Left hindlimb (tissue), 1 donor: ENCODE data around the gene WDR5B.
"Not testable (repeated sequence)": the region's sequence is repeated elsewhere in the genome, so short reads cannot be mapped to it uniquely, and the experiment has no call there.

Experiments
- DNase-seq: peaks from one replicate; pipeline ENCODE4 v3.0.0-alpha.2; 2018

WDR5B gene

DNA sequence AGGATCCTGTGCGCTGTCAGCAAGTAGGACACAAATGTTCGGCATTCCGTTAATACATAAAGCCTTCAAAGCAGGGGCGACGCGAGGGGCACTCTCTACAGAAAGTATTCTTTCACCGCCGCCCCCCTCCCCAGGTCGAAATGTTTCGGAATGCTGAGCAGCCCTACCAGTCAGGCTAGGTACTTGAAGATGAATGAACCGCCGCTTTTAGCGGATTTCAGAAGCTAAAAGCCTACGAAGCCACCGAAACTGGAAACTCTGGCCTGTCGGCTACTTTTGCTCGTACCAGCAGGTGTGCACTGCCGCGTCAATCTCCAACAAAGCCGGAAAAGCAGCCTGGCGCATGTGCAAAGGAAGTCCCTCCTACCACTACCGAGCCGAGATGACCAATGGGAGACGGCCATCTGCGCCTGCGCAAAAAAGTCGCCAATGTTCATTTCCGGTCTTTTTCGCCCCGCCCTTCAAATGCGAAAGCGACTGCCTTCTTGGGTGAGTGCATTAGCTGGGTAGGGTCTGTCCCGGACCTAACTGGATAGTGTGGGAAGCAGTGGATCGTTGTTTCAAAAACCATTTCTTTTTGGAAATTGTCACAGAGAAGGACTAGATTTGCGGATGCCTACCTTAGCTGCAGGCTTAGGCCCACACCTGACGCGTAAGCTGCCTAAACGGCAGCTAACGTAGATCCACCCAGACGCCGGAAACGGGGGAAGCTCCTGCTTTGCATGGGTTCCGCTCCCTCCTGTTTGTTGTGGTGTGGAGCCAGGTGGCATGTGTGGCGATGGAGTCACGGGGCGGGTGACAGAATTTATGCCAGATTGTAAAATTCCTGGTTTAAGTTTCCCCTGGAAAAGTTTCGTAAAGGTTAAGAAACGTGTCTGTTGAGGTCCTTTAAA is at the start of gene WDR5B:
WDR5B (minus strand) TSS at position 301 of the 893 bp plus-strand sequence. CDS start 534 bp downstream, outside the sequence.
- peak; percentile 98 for DNase-seq

DNA sequence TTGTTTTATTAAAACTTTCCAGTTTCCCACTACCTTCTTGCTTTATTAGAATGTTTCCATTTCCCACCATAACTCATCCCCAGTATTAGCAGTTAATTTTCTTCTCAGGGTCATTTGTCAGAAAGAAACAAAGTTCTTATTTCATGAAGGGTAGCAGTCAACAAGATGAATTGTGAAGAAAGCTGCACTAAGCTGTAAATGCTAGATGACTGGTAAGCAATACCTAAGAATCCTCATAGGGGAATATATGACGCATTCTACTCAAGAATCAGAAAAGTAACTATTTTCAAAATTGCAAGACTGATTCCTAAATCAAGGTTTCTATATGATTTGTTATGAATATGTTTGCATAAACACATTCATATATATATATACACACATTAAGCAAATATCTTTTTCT is 48.8 kb upstream of the WDR5B start:
- no peak for DNase-seq

DNA sequence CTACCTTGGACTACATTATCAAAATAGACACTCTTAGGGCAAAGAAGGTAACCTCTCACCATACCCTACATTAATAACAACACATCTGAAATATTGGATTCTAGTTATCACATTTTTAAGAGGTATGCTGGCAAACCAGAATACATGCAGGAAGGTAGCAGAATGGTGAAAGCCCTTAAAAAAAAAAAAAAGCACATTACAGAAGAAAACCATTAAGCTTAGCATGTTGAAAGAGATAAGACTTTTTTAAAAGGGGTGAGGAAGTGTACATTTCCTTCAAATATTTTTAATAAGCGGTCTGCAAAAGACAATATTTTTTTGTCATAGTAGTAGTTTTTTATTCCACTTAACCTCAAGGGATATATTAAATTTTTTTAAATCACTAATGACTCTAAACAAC is 46.5 kb upstream of the WDR5B start:
- DNase-seq = no peak

DNA sequence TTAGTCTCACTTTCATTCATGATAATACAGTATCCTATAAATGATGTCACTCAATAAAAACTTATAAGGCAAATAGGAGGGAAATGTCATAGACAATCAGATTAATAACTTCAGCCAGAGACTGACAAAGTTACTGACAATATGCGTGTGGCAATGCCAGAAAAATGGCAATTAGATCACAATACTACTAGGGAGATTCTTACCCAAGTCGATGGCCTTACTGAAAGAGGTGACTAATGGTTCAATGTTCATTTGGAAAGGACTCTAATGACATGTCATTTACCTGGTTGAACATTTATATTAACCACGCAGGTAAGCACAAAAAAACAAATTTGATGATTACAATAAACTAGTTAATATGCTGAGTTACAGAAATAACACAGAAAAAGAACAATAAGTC is 45.9 kb upstream of the WDR5B start:
- DNase-seq = no peak

DNA sequence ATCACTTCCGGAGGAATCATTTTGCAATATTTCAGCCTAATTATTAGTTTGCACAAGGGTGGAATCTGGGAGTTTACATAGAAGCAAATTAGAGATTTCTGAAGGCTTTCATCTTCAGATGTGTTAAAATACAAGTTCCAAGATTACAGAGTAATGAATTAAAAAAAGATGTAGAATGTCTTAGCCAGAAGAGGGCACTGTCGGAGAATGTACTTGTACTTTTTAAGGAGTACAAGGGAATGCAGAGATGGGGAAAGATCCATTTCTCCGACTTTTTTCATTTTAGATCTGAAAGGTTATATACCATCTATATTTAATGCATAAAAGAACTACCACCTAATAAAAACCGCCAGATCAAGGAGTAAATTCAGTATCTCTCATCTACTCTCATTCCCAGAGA is 43.1 kb upstream of the WDR5B start:
- no peak for DNase-seq

DNA sequence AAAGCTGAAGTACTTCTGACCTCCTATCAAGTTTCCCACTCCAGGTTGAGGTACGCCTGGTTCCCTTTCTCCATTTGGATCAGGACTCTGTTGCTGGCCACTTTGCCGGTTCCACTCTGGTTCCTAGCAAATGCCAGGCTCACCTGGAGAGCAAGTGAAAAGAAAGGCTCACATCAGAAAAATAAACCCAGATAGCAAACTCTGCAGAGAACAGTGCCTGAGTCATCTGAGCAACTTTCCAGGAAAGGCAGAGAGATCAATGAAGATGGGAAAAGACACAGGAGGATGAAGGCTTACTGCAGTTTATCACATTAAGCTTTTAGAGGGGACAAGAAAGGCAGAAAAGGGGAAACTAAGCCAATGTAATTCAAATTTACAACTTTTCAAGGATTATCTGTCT is 41.8 kb upstream of the WDR5B start:
- no peak for DNase-seq

DNA sequence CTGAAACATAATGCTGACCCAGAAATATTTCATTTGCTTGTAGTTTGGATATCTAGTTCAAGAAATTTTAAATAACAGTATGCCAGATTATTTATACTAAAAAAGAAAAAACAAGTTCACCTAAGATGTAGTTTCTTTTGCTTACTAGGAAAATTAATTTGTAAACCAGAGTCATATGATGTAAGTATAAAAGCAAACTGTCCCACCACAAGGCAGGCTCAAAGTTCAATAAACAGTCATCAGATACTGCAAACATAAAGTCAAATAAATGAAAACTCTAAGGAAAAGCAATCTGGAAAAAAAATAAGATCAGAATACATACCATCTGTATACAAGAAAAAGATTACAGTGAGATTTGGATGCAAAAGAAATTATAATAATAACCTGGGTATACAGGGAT is 40.2 kb upstream of the WDR5B start:
- DNase-seq = no peak

DNA sequence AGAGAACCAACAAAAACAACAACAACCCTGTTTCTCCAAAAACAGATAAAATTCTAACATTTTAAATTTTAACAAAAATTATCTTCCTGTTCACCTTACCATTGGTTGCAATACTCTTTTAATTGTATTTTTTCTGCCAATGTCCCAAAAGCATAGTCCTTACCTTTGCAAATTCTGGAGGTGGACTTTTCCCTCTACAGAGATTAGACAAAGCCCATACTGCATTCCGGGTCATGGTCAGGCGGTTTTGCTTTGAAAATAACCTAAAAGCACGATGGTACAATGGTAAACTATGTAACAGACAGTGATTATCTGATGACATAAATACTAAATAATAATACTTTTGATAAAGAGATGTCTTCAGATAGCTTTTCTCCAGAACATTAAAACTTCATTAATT is 35.5 kb upstream of the WDR5B start:
- DNase-seq = no peak

DNA sequence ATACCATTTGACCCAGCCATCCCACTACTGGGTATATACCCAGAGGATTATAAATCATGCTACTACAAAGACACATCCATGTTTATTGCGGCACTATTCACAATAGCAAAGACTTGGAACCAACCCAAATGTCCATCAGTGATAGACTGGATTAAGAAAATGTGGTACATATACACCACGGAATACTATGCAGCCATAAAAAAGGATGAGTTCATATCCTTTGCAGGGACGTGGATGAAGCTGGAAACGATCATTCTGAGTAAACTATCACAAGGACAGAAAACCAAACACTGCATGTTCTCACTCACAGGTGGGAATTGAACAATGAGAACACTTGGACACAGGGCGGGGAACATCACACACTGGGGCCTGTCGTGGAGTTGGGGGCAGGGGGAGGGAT is 32.4 kb upstream of the WDR5B start:
- DNase-seq = not testable (repeated sequence)

DNA sequence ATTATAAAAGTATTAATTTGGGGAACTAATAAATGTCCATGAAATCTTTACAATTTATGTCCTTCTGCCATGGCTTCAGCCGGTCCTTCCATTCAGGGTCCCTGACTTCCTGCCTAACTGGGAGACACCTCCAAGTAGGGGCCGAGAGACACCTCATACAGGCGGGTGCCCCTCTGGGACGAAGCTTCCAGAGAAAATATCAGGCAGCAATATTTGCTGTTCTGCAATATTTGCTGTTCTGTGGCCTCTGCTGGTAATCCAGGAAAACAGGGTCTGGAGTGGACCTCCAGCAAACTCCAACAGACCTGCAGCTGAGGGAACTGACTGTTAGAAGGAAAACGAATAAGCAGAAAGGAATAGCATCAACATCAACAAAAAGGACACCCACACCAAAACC is 28.6 kb upstream of the WDR5B start:
- DNase-seq = not testable (repeated sequence)

DNA sequence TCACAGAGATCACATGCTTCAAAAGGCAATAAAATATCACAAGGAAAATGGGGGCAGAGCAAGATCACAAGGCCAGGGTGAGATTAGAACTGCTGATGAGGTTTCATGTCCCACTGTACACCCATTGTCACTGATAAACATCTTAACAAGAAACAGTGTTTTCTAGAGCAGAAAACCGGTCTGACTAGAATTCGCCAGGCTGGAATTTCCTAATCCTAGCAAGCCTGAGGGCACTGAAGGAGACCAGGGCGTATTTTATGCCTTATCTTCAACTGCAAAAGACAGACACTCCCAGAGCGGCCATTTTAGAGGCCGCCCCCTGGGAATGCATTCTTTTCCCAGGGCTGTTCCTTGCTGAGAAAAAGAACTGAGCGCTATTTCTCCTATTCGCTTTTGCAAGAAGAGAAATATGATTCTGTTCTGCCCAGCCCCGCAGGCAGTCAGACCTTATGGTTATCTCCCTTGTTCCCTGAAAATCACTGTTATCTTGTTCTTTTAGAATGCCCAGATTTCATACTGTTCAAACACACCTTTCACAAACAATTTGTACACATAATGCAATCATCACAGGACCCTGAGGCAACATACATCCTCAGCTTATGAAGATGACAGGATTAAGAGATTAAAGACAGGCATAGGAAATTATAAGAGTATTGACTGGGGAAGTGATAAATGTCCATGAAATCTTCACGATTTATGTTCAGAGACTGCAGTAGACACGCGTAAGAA is 28.1 kb upstream of the WDR5B start:
- DNase-seq = not testable (repeated sequence)

DNA sequence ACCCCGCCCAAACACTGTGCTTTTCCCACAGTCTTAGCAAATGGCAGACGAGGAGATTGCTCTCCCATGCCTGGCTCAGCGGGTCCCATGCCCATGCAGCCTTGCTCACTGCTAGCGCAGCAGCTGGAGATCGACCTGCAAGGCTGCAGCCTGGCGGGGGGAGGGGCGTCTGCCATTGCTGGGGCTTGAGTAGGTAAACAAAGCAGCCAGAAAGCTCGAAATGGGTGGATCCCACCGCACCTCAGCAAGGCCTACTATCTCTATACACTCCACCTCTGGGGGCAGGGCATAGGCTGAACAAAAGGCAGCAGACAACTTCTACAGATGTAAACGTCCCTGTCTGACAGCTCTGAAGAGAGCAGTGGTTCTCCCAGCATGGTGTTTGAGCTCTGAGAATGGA is 27.2 kb upstream of the WDR5B start:
- DNase-seq = no peak

DNA sequence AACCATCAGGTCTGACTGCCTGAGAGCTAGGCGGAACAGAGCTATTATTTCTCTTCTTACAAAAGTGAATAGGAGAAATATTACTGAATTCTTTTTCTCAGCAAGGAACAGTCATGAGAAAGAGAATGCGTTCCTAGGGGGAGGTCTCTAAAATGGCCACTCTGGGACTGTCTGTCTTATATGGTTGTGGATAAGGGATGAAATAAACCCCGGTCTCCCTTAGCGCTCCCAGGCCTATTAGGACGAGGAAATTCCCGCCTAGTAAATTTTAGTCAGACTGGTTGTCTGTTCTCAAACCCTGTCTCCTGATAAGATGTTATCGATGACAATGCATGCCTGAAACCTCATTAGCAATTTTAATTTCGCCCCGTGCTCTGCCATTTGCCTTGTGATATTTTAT is 20.1 kb upstream of the WDR5B start:
- DNase-seq = no peak

DNA sequence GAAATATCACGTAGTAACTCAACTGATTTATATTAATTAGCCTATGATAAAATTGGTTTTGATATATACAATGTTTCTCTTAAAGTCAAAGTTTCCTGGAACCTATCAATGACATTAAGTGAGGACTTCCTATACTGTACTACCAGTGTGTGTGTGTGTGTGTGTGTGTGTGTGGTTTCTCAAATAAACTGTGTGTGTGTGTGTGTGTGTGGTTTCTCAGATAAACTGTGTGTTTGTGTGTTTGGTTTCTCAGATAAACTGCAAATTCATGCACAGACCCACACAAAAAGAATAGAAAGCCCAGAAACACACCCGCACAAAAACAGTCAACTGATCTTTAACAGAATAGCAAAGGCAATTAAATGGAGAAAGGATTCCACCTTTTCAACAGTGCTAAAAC is 14.5 kb upstream of the WDR5B start:
- no peak for DNase-seq

DNA sequence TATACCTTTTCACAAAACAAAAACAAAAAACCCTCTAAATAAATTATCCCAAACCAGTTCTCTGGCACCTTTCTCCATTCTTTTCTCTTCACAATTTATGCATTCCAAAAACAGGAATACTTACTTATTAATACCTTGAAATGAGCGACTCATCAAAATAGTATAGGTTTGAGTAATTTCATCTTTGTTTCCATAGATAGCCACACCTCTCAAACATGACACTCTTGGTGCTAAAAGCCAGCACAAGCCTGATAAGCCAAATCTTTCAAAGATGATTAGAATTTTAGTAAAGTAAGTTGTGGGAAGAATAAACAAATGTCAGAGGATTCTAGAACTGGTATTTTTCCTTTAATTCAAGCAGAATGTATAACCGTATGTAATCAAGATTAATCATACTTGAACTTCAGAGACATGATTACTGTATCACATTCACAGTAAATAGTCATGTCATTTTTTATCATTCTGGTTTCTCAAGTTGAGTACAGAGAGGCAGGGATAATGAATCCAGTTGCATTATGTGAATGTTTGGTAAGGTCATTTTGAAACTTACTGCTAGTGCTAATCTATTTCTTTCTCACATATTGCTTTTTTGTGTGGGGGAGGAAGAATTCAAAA is 12.1 kb upstream of the WDR5B start:
- no peak for DNase-seq

DNA sequence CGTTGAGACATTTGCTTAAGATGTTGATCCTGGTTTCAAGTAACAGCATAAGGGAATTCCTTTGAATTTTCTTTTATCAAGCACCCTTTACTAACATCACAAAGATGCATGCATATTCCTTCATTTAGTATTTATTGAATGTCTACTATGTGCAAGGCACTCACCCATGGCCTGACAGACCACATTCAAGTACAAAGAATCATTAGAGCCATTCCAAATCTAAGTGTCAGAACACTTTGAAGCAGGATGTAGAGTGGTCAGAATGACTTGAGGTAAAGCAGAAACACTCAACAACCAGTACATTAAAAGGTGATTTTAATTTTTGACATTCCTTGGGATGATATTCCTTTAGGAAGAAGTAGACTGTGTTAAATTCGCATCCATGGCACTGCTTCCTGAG is 6.0 kb upstream of the WDR5B start:
- DNase-seq = no peak

DNA sequence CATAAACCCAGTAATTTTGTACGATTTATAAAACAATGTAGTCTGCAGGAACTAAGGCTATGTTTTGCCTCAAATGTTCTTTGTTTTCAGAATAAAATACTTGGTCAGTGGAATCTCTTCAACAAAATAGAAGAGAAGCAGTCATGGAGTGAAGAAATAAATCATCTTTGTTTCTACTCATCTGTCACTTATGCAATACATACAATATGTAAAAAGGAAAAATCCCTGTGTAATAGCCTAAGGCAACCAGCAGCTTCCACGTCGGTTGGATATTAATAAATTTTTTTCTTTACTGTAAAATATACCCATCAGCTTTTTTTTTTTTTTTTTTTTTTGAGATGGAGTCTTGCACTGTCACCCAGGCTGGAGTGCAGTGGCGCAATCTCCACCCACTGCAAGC is 5.2 kb upstream of the WDR5B start:
- DNase-seq = no peak

DNA sequence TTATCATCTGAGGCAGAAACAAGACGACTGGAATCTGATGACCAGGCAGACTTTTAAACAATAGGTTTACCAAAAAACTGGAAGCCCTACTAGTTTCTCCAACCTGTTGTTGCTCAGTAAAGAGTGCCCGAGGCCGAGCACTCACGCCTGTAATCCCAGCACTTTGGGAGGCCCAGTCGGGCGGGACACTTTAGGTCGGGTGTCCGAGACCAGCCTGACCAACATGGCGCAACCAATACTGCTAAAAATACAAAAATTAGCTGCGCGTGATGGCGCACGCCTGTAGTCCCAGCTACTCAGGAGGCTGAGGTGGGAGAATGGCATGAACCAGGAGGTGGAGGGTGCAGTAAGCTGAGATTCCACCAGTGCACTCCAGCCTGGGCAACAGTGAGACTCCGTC is 1.1 kb upstream of the WDR5B start:
- no peak for DNase-seq

DNA sequence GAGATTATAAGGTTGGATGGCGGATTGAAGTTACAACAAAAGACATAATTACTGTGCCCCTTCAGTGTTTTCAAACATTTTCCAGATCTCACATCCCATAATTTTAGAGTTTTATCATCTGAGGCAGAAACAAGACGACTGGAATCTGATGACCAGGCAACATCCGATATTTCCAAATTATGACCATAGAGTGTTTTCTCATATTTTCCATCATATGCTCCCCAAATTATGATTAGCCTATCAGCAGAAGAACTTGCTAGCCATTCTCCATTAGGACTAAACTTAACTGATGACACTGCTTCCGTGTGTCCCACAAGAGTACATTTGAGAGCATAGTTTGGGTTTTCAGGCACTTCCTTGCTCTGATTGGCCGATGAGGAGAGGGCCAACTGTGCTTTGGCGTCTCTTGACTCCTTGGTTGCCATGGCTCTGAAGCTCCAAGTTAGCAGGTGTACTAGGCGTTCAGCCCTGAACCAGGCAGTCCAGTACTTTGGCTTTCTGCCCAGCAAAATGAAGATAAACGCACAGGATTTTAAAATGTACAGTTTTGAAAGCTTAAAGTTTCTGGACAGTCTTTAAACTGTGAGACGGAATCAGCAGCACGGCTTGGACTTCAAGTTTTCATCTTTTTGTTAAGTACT is 638 bp downstream of the WDR5B start:
- DNase-seq = peak; percentile 32

DNA sequence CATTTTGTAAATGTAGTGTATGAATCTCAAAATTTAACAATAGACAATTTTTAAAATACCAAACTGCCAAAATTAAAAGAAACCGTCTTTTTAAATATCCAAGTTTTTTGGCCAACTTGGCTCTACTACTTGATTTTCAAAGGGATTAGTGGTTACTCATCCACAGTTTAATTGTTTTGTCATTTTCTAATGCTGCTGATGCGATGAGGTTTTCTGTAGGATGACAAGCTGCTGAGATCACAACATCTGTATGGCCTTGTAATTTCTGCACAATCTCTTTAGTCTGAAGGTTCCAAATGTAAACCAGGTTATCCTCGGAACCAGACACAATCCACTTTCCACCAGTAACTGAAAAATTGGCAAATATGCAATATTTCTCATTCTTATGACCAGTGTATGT is 1.5 kb downstream of the WDR5B start:
- no peak for DNase-seq

DNA sequence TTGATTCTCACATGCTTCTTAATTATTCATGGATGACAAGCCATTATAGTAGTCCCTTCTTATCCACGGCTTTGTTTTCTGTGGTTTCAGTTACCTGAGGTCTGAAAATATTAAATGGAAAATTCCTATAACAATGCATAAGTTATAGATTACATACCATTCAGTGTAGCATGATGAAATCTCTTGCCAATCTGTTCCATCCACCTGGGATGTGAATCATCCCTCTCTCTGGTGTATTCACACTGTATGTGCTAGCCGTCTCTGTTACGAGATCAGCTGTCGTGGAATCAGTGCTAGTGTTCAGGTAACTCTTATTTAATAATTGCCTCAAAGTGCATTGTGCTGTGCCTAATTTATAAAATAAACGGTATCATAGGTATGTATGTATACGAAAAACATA is 5.2 kb downstream of the WDR5B start:
- no peak for DNase-seq

DNA sequence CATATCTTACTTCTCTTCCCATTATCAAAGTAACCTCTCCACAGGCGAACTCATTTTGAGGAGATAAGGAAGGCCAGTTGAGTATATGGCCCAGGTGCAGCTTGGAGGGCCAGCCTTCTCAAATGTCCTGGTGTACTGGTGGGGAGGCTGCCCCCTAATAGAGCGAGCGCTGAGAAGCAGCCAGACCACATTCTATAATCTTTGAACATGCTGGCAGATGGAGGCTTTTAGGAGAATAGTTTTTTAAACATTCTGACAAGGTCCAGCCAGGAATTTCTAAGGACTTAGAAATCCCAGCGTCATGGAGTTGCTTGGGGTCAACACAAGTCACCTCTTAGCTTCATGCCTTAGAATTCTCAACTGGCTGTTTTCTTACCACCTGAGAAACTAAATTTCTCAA is 5.8 kb downstream of the WDR5B start:
- DNase-seq = no peak

DNA sequence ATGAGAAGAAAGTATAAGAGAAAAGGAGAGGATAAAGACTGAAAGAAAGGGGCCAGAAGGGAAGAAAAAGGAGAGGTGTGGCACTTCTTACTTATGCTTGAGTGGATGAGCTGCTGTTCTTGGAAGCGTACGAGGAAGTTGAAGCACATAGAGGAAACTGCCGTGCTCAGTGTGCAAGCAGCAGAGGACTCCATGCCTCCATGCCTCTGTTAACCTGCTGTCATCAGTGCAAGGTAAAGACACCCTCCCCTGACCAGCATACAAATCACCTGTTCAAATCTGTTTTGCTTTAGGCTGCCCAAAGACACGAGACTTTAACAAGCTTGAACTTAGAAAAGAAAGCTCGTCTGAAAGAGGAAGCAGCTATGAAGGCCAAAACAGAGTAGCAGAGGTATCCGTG is 6.4 kb downstream of the WDR5B start:
- no peak for DNase-seq
